ENCODE measurements around the gene RWDD1.

RWDD1 gene

DNA sequence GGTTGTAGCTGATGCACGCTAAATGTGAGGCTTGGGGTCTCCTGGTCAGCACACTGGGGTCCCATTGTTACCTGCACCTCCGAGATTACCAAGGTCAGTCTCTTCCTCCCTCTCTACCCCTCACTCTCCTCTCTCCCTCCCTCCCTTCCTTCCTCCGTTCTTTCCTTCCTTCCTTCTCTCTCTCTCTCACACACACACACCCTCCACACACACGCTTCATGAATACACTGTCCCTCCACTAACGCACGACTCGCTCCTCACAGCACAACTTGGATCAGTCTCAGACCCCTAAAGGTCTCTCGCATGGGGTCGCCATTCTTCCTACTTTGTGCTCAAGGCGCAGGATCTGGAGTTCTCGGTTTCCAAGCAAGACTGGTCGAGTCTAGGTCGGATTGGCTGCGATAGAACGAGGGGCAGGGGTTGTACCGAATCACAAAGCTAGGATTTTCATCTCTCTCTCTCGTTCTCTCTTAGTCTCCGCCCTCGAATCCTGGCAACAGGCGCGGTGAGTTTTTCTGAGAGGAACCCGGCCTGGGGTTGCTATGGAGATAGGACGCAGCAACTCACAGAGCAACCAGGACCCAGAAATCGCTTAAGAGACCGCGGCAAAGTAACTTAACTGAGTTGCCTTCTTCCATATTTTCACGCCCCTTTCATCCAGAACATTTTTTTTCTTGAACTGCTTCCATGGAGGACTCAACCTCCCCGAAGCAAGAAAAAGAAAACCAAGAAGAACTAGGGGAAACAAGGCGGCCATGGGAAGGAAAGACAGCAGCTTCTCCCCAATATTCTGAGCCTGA lies 44.8 kb downstream of the RWDD1 start, which contains the start of gene RSPH4A:
TSS of gene RSPH4A (plus strand) at position 543 of the 800 bp plus-strand sequence. CDS start at position 688, 145 bp downstream.
- Histone ChIP-seq H3K9me3 (ENCODE audit: control insufficient read depth in 1 of 2, low read length in 2 of 2) (no peaks in the 10 kb centered on the region), H3K36me3 (ENCODE audit: control insufficient read depth in 1 of 2, insufficient read depth in 2 of 2, low read length in 2 of 2) (no peaks in the 10 kb centered on the region), H3K4me1 (ENCODE audit: control insufficient read depth in 1 of 2, insufficient read depth in 2 of 2, low read length in 2 of 2) (peaks cover 4 to 6% of the 10 kb centered on the region in 2 donors), H3K27me3 (ENCODE audit: low read depth, low read length) (no peaks in the 10 kb centered on the region), H3K27ac (ENCODE audit: low read length) (peak within 1 kb of the TSS; percentile 23), H3K4me3 (ENCODE audit: low read depth in 1 of 2, low read length in 2 of 2) (peak within 1 kb of the TSS; percentile 75 to 93)

DNA sequence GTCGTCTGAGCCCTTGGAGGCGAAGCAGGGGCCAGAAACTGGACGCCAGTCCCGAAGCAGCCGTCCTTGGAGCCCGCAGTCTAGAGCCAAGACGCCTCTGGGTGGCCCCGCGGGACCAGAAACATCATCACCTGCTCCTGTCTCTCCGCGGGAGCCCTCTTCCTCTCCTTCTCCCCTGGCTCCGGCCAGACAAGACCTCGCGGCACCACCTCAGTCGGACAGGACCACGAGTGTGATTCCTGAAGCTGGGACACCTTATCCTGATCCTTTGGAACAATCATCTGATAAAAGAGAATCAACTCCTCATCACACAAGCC lies 45.4 kb downstream of the RWDD1 start:
- Histone ChIP-seq H3K27ac (ENCODE audit: low read length) (no peak overlapping the region), H3K27me3 (ENCODE audit: low read depth, low read length) (no peaks in the 10 kb centered on the region), H3K4me3 (ENCODE audit: low read depth in 1 of 2, low read length in 2 of 2) (peak overlapping the region; percentile 75 to 93), H3K36me3 (ENCODE audit: control insufficient read depth in 1 of 2, insufficient read depth in 2 of 2, low read length in 2 of 2) (no peaks in the 10 kb centered on the region), H3K4me1 (ENCODE audit: control insufficient read depth in 1 of 2, insufficient read depth in 2 of 2, low read length in 2 of 2) (peaks cover 4 to 6% of the 10 kb centered on the region in 2 donors), H3K9me3 (ENCODE audit: control insufficient read depth in 1 of 2, low read length in 2 of 2) (no peaks in the 10 kb centered on the region)

DNA sequence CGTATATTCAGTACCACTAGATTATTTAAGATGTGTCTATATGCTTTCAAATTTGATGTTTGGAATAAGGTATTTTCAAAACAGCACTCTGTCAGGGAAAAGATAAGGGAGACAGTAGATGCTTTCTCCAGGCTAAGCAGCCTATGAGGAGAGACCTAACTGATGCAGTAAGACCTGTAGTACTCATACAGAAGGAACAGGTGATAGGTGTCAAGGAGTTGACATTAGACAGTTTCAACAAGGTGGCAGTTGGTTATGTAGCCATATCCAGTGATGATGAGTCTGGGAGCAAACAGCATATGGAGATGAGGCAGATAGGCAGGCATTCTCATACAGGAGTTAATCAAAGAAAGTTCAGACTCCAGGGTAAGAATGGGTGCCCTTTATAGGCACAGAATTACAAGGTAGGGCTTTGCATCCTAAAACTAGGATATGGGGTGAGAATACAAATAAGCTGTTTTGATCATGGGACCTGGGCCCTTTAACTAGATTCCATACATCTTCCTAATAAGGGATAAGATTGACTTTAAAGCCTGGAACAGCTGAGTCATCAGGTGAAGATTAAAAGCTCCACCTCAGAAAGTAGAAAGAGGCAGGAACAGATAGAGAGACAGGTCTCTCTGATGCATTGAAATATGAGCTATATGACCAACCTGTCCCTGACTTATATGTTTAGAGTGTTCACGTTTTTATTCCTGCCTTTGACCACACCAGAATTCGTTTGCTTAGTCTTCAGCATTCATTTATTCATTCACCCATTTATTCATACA lies 52.9 kb downstream of the RWDD1 start:
- Histone ChIP-seq H3K36me3 (ENCODE audit: control insufficient read depth in 1 of 2, insufficient read depth in 2 of 2, low read length in 2 of 2) (no peaks in the 10 kb centered on the region), H3K4me3 (ENCODE audit: low read depth in 1 of 2, low read length in 2 of 2) (no peak overlapping the region), H3K4me1 (ENCODE audit: control insufficient read depth in 1 of 2, insufficient read depth in 2 of 2, low read length in 2 of 2) (no peaks in the 10 kb centered on the region), H3K27me3 (ENCODE audit: low read depth, low read length) (no peaks in the 10 kb centered on the region), H3K27ac (ENCODE audit: low read length) (no peak overlapping the region), H3K9me3 (ENCODE audit: control insufficient read depth in 1 of 2, low read length in 2 of 2) (no peaks in the 10 kb centered on the region)

DNA sequence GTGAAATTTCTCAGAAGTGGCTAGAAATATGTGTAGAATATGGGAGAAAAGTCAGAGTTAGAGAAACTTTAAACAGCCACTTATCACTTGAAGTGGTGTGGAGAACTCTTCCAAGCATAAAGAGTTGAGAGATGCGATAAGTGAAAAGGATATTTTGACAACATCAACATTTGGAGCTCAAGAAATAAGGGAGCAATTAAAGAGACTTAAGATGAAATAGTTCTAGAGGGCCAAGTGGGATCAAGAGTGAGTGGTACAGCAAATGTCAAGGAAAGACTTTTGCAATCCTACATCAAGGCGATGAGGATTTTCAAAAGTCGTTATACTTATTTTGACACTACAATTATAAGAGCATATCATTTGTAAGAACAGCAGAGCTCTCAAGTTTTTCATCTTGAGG lies 54.6 kb downstream of the RWDD1 start:
- Histone ChIP-seq H3K36me3 (ENCODE audit: control insufficient read depth in 1 of 2, insufficient read depth in 2 of 2, low read length in 2 of 2) (no peaks in the 10 kb centered on the region), H3K4me3 (ENCODE audit: low read depth in 1 of 2, low read length in 2 of 2) (no peak overlapping the region), H3K9me3 (ENCODE audit: control insufficient read depth in 1 of 2, low read length in 2 of 2) (no peaks in the 10 kb centered on the region), H3K27ac (ENCODE audit: low read length) (no peak overlapping the region), H3K27me3 (ENCODE audit: low read depth, low read length) (no peaks in the 10 kb centered on the region), H3K4me1 (ENCODE audit: control insufficient read depth in 1 of 2, insufficient read depth in 2 of 2, low read length in 2 of 2) (no peaks in the 10 kb centered on the region)

DNA sequence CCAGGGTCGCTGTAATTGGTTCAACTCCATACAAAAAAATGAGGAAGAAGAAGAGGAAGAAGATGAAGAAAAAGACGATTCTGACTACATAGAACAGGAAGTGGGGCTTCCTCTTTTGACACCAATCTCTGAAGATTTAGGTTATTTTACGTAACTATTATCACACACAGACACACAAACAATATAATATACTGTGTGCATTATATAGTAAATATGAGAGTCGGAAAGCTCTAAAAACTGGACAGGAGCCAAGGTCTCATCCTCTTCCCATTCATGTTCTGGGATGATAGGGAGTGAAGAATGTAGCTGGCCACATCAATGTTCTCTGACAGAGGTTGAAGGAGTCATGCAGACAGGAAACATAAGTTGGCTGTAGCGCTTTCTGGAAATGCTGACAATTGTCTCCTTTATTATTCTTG lies 58.3 kb downstream of the RWDD1 start:
- H3K4me1 ChIP-seq (ENCODE audit: control insufficient read depth in 1 of 2, insufficient read depth in 2 of 2, low read length in 2 of 2) = no peaks in the 10 kb centered on the region
- no peaks in the 10 kb centered on the region for H3K27me3 ChIP-seq (ENCODE audit: low read depth, low read length)
- peaks cover 0 to 8% of the 10 kb centered on the region in 2 donors for H3K36me3 ChIP-seq (ENCODE audit: control insufficient read depth in 1 of 2, insufficient read depth in 2 of 2, low read length in 2 of 2)
- H3K27ac ChIP-seq (ENCODE audit: low read length) = no peak overlapping the region
- H3K4me3 ChIP-seq (ENCODE audit: low read depth in 1 of 2, low read length in 2 of 2) = no peak overlapping the region
- no peaks in the 10 kb centered on the region for H3K9me3 ChIP-seq (ENCODE audit: control insufficient read depth in 1 of 2, low read length in 2 of 2)

DNA sequence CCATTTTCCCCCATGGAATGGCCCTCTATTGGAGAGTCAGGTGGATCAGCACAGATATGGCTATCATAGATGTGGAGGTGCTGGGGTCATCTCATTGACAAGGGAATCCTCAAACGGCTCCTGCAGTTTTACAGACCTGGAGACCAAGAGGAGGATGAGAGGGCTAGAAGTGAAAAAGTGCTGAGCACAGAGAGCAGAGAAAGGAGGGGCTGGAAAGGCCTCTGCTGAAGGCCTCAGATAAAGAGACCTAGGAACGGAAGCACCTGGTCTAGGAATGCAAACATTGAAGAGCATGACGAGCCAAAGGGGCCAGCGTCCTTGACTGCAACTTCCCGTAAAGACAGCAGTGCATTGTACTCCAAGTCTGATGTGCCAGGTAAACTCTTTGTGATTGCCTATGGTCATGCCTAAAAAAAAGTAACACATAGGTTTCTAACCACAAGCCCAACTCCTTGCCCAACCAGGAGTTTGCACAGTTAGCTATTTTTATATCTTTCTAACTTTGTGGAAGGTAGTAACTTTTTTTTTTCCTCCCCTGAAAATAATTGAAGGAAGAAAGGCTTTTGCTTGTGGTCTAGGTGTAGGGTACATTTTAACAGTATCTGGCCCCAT lies 60.2 kb downstream of the RWDD1 start:
- Histone ChIP-seq H3K27ac (ENCODE audit: low read length) (no peak overlapping the region), H3K4me1 (ENCODE audit: control insufficient read depth in 1 of 2, insufficient read depth in 2 of 2, low read length in 2 of 2) (no peaks in the 10 kb centered on the region), H3K27me3 (ENCODE audit: low read depth, low read length) (no peaks in the 10 kb centered on the region), H3K4me3 (ENCODE audit: low read depth in 1 of 2, low read length in 2 of 2) (no peak overlapping the region), H3K9me3 (ENCODE audit: control insufficient read depth in 1 of 2, low read length in 2 of 2) (no peaks in the 10 kb centered on the region), H3K36me3 (ENCODE audit: control insufficient read depth in 1 of 2, insufficient read depth in 2 of 2, low read length in 2 of 2) (peaks cover 0 to 16% of the 10 kb centered on the region in 2 donors)

DNA sequence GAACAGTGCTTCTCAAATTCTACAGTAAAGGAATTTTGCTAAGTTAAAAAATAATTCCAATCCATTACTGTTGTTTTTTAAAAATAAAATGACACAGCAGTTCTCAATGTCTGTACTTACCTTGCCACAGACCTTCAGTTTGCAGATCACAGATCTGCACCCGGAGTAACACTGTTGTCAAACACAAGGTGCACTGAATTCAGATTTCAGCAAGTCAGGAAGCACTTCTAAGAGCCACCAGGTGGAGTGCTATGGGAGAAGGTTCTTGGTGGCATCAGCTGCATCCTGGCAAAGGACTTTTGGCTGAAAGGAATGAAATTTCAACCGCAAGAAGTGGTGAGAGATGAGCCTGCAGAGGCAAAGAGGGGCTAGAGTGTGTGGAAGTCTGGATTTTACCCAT lies 62.4 kb downstream of the RWDD1 start:
- H3K4me1 ChIP-seq (ENCODE audit: control insufficient read depth in 1 of 2, insufficient read depth in 2 of 2, low read length in 2 of 2) = no peaks in the 10 kb centered on the region
- H3K9me3 ChIP-seq (ENCODE audit: control insufficient read depth in 1 of 2, low read length in 2 of 2) = no peaks in the 10 kb centered on the region
- H3K27ac ChIP-seq (ENCODE audit: low read length) = no peak overlapping the region
- no peaks in the 10 kb centered on the region for H3K27me3 ChIP-seq (ENCODE audit: low read depth, low read length)
- peaks cover 0 to 16% of the 10 kb centered on the region in 2 donors for H3K36me3 ChIP-seq (ENCODE audit: control insufficient read depth in 1 of 2, insufficient read depth in 2 of 2, low read length in 2 of 2)
- H3K4me3 ChIP-seq (ENCODE audit: low read depth in 1 of 2, low read length in 2 of 2) = no peak overlapping the region

Data from muscle layer of duodenum (tissue), 2 donors.